Stimulated activated memory B cell treated with anti-CD40 and anti-IgM and Interleukin-4, amounts not matched to agents 10 μg/mL and 1 μg/mL and 100 μg/mL, for 72 hours (primary cell): ENCODE data around the gene POU6F2.
A peak's percentile ranks its signal among the peaks of the same experiment; 100 is the strongest.

Experiments used
- ATAC-seq: fragments of 150-1000 bp; cut with Tn5 transposase; 2 replicates; pipeline ENCODE4 v1.10.0; 2021
- H3K27ac Mint-ChIP-seq: one replicate; pipeline ENCODE4 v1.8.0; 2022; ENCODE audit warnings: mild to moderate bottlenecking, mixed read lengths
- H3K27me3 Mint-ChIP-seq: one replicate; pipeline ENCODE4 v1.8.0; 2022; ENCODE audit warnings: mixed read lengths
- H3K36me3 Mint-ChIP-seq: one replicate; pipeline ENCODE4 v1.8.0; 2022; ENCODE audit warnings: mixed read lengths
- H3K4me1 Mint-ChIP-seq: one replicate; pipeline ENCODE4 v1.8.0; 2022; ENCODE audit warnings: mixed read lengths
- H3K4me3 Mint-ChIP-seq: one replicate; pipeline ENCODE4 v1.8.0; 2022; ENCODE audit warnings: mild to moderate bottlenecking, moderate library complexity, mixed read lengths
- H3K9me3 Mint-ChIP-seq: one replicate; pipeline ENCODE4 v1.8.0; 2022; ENCODE audit warnings: mixed read lengths

The POU6F2 gene

DNA sequence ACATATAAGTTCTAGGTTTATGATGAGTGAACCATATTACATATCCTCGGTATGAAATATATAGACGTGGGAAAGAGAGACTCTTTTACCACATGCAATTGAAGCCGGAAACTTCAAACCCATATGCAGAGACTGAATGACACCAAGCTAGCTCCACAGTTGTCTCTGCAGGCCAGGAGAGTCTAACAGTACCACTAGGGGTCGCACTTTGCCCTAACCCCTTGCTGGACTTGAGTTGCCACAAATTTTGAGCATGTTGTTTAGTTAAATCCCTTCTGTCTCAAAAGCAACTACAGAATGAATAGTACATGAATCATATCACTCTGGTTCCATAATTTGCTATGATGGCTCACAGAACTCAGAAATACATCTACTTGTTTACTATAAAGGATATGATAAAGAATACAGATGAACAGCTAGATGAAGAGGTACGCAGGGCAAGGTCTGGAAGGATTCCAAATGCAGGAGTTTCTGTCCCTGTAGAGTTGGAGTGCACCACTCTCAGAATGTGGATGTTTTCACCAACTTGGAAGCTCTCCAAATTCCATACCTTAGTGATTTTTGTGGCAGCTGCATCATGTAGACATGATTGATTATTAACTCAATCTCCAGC lies 476.1 kb downstream of the POU6F2 start:
- Mint-ChIP-seq H3K27me3 (peaks cover 28% of the 10 kb centered on the region), H3K36me3 (no peaks in the 10 kb centered on the region), H3K4me1 (no peaks in the 10 kb centered on the region), H3K4me3 (no peak overlapping the region), H3K9me3 (no peaks in the 10 kb centered on the region), H3K27ac (no peak overlapping the region)
- no peak for ATAC-seq

DNA sequence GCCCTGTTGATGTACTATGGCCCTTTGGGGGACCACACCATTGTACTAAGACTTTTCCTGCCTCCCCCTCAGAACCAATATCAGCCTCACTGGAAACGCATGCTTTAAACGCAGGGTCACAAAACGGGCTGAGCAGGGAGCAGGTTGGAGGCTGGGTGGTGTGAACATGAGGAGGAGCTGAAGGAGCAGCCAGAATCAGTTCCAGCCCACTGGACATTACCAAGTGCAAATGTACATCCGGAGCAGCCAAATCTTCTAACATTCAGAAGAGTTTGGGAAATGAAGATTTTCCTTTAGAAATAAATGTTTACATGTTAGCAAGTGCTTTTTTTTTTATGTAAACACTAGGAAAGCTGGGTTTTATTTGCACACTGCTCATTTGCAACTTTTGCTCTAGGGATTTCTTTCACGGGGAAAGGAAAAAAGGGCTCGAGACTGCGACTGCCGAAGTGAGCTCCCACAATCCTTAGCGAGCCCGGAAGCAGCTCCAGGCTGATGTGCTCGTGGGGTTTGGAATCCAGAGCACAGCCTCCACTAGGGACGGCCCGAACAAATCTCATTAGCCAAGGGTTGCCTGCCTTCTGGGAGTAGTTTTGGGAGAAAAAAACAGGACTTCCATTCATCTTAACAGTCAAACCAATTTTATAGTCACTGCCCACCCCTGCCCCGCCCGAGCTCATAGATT lies 480.5 kb downstream of the POU6F2 start:
- ATAC-seq = no peak
- Mint-ChIP-seq H3K36me3 (no peaks in the 10 kb centered on the region), H3K4me3 (no peak overlapping the region), H3K9me3 (no peaks in the 10 kb centered on the region), H3K27me3 (peaks cover 22% of the 10 kb centered on the region), H3K4me1 (no peaks in the 10 kb centered on the region), H3K27ac (no peak overlapping the region)

DNA sequence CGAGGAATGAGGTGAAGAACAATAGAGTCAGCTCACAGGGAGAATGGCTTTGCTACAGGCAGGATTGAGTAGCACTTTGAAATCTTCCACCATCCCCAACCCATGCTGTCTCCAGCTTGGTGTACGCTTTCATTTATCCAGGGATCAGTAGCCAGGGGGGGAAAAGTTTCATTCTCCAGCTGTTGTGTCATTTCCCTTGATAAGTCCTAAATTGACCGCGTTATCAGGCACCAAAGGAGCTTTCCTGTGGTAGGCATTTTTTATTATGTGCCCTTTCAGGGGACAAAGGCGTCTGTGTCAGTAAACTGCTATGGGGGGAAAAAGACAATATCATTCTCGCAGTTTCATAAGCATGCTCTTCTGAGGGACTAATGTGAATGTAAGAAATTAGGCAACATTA lies 481.9 kb downstream of the POU6F2 start:
- Mint-ChIP-seq H3K9me3 (no peaks in the 10 kb centered on the region), H3K4me1 (peaks cover under 1% of the 10 kb centered on the region), H3K4me3 (no peak overlapping the region), H3K27me3 (peaks cover 33% of the 10 kb centered on the region), H3K27ac (no peak overlapping the region), H3K36me3 (no peaks in the 10 kb centered on the region)
- no peak for ATAC-seq

DNA sequence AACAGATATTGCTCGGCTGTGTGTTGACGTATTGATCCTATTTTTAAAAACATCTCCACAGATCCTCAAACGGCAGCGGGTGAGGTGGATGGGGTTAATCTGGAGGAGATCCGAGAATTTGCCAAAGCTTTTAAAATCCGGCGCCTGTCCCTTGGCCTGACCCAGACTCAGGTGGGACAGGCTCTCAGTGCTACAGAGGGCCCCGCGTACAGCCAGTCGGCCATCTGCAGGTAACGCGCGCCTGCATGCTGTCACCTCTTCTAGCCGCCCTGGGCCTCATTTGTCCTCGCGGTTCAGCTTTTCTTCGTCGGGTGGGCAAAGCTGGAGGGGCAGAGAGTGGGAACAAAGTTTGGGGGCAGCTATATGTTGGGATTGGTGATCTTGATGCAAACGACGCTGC lies 482.8 kb downstream of the POU6F2 start:
- H3K27me3 Mint-ChIP-seq = peaks cover 41% of the 10 kb centered on the region

DNA sequence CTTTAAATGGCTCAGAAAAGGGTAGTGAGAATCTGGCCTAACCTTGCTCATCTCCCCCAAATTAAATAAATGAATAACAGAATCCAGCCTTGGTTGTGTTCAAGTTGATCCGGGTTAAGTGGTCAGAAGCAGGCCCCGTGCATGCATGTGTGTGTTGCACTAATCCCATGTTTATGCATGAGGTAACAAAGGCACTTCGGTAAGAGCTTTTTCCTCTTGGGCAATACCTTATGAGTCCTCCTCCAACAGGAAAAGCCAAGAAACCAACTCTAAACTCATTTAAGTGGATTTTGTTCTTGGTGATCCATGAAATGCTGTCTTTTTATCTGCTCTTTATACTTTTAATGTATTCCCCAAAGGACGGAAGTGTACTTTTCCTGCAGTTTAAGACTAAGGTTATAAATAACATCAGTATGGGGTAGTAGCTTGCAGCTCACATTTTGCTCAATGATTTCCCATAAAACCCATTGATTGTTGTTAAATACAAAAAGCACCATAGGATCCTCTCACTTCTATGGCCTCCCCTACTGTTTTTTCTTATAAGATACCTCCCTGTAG lies 483.6 kb downstream of the POU6F2 start:
- Mint-ChIP-seq H3K27ac (no peak overlapping the region), H3K9me3 (no peaks in the 10 kb centered on the region), H3K4me1 (peaks cover 6% of the 10 kb centered on the region), H3K27me3 (peaks cover 50% of the 10 kb centered on the region), H3K4me3 (no peak overlapping the region), H3K36me3 (no peaks in the 10 kb centered on the region)
- no peak for ATAC-seq

More for the DNA sequence above, 482.8 kb downstream of the POU6F2 start:
- no peak overlapping the region for H3K27ac Mint-ChIP-seq
- H3K9me3 Mint-ChIP-seq = no peaks in the 10 kb centered on the region
- H3K4me3 Mint-ChIP-seq = no peak overlapping the region
- no peak for ATAC-seq
- peaks cover 6% of the 10 kb centered on the region for H3K4me1 Mint-ChIP-seq
- H3K36me3 Mint-ChIP-seq = no peaks in the 10 kb centered on the region

DNA sequence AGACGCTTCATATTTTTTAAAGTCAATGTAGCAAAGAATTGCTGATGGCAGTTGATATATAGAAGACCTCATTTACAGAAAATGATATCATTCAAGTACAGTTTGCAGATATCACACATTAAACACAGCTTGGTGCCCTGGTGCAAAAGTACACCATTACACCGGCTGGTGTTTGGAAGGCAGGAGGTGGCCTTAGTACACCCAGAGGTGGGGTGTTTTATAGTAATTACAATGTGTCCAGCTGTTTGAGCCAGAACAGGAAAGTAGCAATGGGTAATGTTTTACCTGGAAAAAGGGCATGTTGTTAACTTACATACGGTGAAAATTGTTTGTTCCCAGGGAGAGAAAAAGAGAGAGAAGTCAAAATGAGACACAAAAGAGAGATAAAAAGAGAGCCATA lies 485.5 kb downstream of the POU6F2 start:
- Mint-ChIP-seq H3K4me1 (peaks cover 6% of the 10 kb centered on the region), H3K27ac (no peak overlapping the region), H3K36me3 (no peaks in the 10 kb centered on the region), H3K27me3 (peaks cover 50% of the 10 kb centered on the region), H3K4me3 (no peak overlapping the region), H3K9me3 (no peaks in the 10 kb centered on the region)
- ATAC-seq = no peak

DNA sequence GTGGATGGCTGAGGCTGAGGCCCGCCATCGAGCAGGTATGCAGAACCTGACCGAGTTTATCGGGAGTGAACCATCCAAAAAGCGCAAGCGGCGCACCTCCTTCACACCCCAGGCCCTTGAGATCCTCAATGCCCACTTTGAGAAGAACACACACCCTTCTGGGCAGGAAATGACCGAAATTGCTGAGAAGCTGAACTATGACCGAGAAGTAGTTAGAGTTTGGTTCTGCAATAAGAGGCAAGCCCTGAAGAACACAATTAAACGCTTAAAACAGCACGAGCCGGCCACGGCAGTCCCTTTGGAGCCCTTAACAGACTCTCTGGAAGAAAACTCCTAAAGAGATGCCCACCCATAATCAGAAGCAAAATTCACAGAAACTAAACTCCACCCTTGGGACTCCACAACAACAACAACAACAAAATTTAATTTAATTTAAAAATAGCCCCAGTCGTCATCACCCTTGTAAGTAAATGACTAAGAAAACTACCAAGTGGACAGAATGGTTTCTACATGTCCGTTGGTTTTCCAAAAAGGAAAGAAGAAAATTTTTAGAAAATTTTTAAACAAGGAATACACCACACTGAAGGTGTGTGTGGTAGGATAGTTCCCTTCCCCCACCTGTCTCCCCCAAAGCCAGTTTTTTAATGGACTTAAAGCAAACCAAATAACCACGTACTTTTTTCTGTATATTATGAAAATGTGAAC lies 486.8 kb downstream of the POU6F2 start:
- H3K27me3 Mint-ChIP-seq = peaks cover 38% of the 10 kb centered on the region
- H3K9me3 Mint-ChIP-seq = no peaks in the 10 kb centered on the region
- peaks cover 6% of the 10 kb centered on the region for H3K4me1 Mint-ChIP-seq
- H3K27ac Mint-ChIP-seq = peak overlapping the region; percentile 40
- H3K36me3 Mint-ChIP-seq = no peaks in the 10 kb centered on the region
- ATAC-seq = no peak
- no peak overlapping the region for H3K4me3 Mint-ChIP-seq

DNA sequence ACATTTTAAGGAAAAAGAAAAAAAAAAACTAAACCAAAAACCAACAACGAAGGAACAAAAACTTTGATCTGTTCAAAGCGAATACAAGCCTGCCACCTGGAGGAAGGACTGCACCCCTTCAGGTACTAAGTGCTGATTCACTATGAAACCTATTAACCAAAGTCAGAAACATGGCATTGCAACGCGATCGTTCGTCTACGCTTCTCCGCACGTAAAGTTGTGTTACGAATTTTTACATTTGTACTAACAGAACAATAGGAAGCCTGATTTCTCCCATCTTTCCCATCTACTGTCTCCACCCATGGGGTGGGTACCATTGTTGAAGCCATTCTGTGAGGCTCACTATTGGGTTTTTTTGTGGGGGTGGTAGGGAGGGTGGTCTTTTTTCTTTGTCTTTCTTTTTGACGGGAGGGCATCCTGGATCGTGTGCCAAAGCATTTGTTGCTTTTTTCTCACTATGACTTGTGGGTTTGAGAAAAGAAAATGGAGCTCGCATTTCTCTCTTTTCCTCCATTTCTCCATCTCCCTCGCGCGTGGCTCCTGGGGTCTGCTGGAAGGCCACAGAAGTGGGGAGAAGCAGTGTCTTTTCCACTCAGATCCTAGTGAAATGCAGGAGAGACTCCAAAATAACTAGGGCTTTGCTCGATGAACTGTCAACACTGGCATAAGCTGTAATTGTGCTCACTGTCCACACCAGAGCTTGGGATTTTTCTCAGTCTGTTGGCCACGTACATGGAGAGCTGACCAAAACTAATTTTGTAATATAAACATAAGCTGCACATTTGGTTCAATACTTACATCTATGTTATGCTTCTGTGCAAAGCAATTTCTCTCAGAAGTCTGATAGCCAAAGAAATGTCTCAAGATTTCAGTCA lies 487.6 kb downstream of the POU6F2 start:
- H3K4me3 Mint-ChIP-seq = no peak overlapping the region
- H3K9me3 Mint-ChIP-seq = no peaks in the 10 kb centered on the region
- H3K27me3 Mint-ChIP-seq = peaks cover 36% of the 10 kb centered on the region
- peak overlapping the region; percentile 40 for H3K27ac Mint-ChIP-seq
- H3K36me3 Mint-ChIP-seq = no peaks in the 10 kb centered on the region
- peak; percentile 68 for ATAC-seq
- H3K4me1 Mint-ChIP-seq = peaks cover 6% of the 10 kb centered on the region

DNA sequence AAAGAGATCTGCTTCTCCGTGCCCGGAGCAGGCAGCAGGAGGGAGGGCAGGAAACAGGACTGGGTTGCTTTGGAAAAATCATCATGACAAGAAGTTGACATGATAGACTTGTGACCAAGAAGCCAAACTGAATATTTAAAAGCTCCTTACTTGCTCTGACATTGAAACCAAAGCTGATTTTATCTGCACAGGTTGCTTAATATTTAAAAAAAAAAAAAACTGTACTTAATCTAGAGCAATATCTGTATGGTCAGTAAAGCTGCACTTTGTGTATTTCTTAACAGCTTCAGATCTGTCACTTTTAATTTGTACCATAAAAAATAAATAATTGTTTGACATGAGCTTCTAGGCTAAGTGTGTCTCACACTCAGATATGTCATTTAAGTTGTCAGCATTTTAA lies 490.6 kb downstream of the POU6F2 start:
- no peak for ATAC-seq
- Mint-ChIP-seq H3K4me1 (peaks cover 6% of the 10 kb centered on the region), H3K36me3 (no peaks in the 10 kb centered on the region), H3K9me3 (no peaks in the 10 kb centered on the region), H3K27ac (no peak overlapping the region), H3K27me3 (peaks cover 27% of the 10 kb centered on the region), H3K4me3 (no peak overlapping the region)

DNA sequence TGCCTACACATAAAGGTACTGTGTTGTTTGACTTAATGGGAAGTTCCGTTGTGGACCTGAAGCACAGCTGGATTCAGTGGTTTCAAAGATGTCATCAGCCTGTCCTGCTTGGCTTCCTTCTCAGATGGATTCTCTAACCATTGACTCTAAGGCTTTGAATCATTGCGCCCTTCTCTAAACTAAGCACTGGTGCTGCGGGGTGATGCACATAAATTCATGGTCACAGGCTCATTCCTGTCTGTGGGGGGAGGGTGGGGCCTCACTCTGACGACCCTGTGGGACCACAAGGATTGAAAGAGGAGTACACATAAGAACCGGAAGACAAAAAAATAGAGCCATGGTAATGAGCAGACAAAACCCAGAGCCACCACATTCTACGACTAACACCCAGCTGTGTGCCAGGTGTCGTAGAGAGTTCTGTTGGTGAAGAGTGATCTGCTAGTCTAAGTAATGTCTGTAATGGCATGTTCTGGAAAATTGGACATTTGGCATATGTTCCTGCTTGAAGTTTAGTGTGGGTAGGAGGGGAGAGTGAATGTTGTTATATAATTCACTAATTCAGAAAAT lies 491.2 kb downstream of the POU6F2 start:
- Mint-ChIP-seq H3K4me3 (no peak overlapping the region), H3K27ac (no peak overlapping the region), H3K4me1 (peaks cover 6% of the 10 kb centered on the region), H3K27me3 (peaks cover 23% of the 10 kb centered on the region), H3K9me3 (no peaks in the 10 kb centered on the region), H3K36me3 (no peaks in the 10 kb centered on the region)
- no peak for ATAC-seq

DNA sequence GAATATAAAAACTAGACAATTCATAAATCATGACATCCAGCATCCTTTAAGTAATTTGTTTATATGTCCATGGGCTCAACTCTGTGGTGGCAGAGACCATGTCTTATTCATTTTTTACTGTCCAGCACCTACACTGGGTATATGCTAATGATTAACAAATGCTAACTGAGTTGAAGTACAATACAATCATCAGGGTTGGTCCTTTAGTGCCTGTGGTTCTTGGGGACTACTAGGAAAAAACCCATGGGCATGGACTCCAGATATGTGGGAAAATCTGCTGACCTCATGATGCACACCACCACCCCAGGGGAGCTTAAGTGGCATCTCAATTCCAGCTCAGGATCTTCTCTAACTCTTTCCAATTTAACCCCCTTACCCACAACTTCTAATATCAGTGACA lies 503.2 kb downstream of the POU6F2 start:
- H3K36me3 Mint-ChIP-seq = no peaks in the 10 kb centered on the region
- peaks cover 19% of the 10 kb centered on the region for H3K27me3 Mint-ChIP-seq
- no peak for ATAC-seq
- no peak overlapping the region for H3K27ac Mint-ChIP-seq
- no peaks in the 10 kb centered on the region for H3K4me1 Mint-ChIP-seq
- no peaks in the 10 kb centered on the region for H3K9me3 Mint-ChIP-seq
- no peak overlapping the region for H3K4me3 Mint-ChIP-seq

DNA sequence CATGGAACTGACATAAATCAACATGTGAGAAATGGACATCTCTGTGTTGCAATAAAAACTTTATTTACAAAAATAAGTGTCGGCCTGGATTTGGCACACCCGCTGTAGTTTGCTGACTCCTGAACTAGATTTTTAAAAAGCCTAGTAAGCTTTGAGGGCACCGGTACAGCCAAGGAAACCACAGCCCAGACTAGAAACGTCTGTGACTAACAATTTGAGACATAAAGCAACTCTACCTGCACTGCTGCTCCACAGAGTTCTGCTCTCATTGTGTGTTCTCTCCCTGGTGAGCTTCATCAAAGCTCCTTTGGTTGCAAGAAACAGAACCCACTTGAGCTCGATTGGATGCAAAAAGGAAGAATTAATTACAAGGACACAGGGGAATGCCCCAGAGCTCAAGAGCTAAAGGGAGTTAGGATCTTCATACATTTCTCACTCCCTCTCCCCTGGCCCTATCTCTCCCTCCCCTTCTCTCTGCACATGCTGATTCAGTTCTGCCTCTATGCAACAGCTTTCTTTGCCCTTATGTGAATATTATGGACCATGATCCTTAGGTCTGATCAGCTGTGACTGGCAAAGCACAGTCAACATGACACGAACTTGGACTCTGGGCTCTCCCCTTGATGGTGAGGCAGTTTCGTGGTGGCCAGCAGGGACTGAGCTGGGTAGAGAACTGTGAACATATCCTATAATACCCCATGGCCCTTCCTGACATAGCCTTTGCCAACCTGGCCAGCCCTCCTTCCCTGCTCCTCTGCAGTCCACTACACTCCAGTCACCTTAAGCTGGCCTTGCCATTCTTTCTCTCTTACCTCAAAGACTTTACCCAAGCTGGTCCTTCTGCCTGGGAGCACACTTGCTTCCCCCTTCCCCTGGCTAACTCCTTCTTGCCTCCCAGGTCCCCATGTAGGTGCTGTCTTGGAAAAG lies 511.0 kb downstream of the POU6F2 start:
- Mint-ChIP-seq H3K9me3 (no peaks in the 10 kb centered on the region), H3K4me1 (no peaks in the 10 kb centered on the region), H3K27ac (no peak overlapping the region), H3K27me3 (peaks cover 35% of the 10 kb centered on the region), H3K4me3 (no peak overlapping the region), H3K36me3 (no peaks in the 10 kb centered on the region)
- peak; percentile 20 for ATAC-seq

DNA sequence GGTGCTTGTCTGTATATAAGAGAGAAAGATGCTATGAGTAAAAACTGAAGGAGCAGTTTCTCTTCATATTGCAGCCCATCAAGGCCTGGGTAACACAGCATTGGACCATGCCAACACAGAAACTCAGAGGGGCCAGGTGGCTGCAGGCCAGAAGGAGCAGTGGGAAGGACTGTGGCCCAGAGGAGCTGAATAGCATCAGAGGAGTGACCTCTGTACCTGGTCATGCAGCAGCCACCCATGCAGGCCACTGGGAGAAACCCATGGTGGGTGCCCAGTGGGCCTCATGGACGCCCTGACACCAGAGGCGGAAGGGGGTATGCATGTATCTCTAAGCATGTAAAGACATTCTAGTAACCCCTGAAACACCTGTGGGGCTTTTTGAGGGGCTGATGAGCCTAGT lies 512.6 kb downstream of the POU6F2 start:
- no peak overlapping the region for H3K27ac Mint-ChIP-seq
- H3K4me3 Mint-ChIP-seq = no peak overlapping the region
- no peaks in the 10 kb centered on the region for H3K4me1 Mint-ChIP-seq
- peaks cover 31% of the 10 kb centered on the region for H3K27me3 Mint-ChIP-seq
- ATAC-seq = no peak
- H3K36me3 Mint-ChIP-seq = no peaks in the 10 kb centered on the region
- H3K9me3 Mint-ChIP-seq = no peaks in the 10 kb centered on the region

DNA sequence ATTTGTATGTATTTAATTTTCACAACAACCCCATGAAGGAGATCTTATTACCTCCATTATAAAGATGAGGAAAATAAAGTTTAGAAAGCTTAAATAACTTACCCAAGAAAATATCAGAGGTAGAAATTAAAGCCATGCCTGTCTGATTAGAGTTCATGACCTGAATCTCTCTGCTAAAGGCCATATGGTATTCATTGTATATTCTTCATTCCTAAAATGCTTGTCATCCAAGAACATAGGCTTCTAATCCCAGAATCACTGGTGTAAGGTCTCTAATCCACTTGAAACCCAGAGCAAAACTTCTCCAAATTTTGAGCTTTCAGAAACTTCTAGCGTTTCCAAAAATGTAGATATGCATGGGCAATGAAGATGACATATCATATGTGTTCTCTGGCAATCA lies 516.2 kb downstream of the POU6F2 start:
- no peak for ATAC-seq
- Mint-ChIP-seq H3K9me3 (no peaks in the 10 kb centered on the region), H3K4me1 (no peaks in the 10 kb centered on the region), H3K4me3 (no peak overlapping the region), H3K36me3 (no peaks in the 10 kb centered on the region), H3K27me3 (peaks cover 30% of the 10 kb centered on the region), H3K27ac (no peak overlapping the region)
